M059J (cell line): ENCODE results near the gene SIK2. TPM values are rescaled to one million over a fixed set of nuclear protein-coding genes. Genes with fewer than 3 reads are reported as not detected.
"Not testable (repeated sequence)": the region's sequence is repeated elsewhere in the genome, so short reads cannot be mapped to it uniquely, and the experiment has no call there.

Experiments used
- DNase-seq: peaks from one replicate; pipeline ENCODE4 v3.0.0-alpha.2; 2012; ENCODE audit warnings: low read depth
- total RNA-seq: library from RNA; depleted of rRNA; stranded (reverse); fragments of >200 nt; shearing (Covaris generic); gene quantifications from 2 replicates; pipeline ENCODE4 v1.2.3, GENCODE V29; 2014

The SIK2 gene
- total RNA-seq, 1 experiment from 2014 or later: 19.4 TPM

DNA sequence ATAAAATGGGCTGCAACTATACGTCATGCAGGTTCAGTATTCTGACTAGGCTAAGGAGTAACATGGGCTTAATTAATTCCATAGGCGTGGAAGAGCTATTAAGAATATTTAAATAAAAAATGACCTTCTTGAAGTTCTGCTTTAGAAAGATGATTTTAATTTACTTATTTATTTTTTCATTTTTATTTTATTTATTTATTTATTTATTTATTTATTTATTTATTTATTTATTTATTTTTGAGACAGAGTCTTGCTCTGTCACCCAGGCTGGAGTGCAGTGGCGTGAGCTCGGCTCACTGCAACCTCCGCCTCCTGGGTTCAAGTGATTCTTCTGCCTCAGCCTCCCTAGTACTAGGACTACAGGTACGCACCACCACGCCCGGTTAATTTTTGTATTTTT, 55.7 kb downstream of the SIK2 start:
- DNase-seq: not testable (repeated sequence)

DNA sequence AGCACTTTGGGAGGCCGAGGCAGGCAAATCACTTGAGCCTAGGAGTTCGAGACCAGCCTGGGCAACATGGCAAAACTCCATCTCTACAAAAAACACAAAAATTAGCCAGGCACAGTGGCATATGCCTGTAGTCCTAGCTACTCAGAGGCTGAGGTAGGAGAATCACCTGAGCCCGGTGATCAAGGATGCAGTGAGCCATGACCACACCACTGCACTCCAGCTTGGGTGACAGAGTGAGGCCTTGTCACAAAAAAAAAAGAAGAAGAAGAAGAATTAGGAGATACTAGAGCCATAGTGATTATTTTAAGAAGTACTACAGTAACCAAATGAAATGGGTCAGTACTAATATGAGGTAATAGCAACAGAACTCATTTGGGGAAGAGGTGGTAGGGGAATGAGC, 56.2 kb downstream of the SIK2 start:
- not testable (repeated sequence) for DNase-seq

DNA sequence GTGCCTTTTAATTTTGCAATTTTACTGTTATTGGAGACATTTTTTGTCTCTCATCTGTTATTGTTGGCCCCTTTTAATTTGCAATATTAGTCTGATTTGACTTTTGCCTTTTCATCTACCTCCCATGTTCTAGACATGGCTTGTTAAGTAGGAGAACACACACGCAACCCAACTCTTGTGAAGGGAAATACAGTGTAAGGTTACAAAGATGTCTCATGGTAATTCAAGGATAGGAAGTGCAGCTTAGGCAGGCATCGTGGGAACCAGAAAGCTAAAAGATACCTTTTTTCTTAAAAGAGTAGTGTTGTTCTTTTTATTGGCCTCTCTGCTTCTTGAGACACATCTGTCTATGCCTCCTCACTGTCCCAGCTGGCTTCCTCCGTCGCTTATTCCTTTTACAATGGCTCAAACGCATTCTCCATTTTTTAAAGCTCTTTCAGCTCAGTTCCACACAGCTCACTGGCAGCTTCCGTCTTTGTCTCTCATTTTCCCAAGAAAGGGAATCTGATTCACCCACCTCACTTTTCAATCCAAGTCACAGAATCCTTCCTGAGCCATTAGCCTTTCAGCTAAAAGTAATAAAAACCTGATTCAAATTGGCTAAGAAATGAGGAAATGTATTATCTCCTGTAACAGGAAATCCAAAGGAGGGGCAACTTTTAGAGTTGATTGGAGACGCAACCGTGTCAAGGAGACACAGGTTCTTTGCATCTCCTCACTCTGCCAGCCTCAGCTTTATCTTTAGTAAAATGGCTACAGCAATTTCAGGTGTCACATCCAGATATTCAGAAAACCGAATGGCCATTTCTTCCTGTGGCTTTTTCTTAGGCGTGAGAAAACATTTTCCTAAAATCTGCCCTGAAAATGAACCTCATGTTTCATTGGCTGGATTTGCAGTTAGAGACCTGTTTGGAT, 57.2 kb downstream of the SIK2 start:
- no peak for DNase-seq

DNA sequence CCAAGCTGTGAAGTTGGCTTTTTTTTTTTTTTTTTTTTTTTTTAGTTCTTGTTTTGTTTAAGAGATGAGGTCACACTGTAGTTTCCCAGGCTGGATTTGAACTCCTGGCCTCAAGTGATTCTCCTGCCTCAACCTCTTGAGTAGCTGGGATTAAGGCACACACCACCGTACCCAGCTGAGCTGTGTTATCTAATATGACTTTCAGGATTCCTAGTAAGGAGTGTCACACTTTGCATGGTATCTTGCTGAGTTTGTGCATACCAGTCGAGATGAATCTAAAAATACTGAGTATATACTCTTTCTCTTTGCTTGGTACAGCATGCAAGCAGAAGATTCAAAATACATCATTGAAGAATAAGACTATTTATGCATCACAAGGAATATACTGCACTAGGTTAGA, 58.6 kb downstream of the SIK2 start:
- no peak for DNase-seq

DNA sequence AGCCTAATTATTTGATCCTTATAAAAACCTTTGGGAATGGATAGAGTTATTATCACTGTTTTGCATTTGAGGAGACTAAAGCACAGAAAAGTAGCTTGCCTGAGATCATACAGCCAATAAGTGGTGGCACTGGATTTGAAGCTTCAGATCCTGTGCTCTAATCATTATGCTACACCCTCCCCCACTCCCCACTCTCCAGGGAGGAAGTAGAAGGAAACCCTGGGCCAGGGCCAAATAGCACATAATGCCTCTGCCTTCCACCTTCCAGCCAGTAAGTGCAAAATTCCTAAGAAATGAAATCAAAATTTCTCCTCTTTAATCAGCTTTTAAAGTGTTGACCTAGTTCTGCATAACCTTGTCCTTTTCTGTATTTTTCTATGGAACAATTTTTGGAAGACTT, 61.6 kb downstream of the SIK2 start:
- DNase-seq: peak; percentile 31

DNA sequence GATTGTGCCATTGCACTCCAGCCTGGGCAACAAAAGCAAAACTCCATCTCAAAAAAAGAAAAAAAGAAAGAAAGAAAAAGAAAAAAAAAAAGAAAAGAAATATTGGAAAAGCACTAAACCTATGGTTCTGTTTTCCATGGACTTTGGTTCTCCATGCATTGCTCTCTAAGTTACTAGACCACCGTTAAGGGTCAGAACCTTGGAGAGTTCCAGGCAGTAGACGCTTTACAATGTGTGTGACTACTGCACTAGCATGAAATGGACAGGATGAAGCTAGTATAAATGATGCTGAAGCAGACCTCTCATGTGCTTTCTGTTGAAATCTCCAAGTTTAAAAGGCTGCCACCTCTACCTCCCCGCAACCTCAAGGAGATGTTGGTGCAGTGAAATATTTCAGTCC, 63.5 kb downstream of the SIK2 start:
- DNase-seq: peak; percentile 41

DNA sequence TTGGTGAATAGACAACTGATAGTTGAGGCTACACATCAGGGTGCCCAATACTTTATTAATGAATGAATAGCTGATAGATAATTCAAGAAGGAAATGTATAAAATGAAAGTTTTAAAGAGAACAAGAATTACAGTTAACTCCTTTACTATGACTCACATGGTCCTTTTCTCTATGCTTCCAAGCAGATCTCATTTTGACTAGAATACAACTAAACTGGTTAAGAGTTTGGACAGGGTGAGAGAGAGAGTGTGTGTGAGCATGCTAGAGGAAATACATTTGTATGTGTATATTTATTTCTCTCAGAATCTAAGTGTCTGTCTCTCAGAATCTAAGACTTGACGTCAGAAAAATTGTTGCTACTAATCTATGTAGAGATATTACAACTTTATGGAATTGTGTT, 66.7 kb downstream of the SIK2 start:
- DNase-seq: no peak

DNA sequence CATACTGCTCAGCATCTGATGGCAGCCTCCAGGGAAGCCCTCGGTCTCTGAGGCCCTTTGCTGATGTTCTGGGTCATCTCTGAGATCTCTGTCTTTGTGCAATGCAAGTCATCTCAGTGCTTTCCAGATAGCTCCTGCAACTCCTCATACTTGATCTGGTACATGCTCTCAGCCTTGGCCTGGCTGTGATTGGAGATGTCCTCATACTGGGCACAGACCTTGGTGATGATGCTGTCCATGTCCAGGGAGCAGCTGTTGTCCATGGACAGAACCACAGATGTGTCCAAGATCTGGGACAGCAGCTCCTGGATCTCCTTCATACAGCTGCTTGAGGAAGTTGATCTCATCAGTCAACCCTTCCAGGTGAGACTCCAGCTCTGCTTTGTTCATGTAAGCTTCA, 69.1 kb downstream of the SIK2 start:
- DNase-seq: no peak

DNA sequence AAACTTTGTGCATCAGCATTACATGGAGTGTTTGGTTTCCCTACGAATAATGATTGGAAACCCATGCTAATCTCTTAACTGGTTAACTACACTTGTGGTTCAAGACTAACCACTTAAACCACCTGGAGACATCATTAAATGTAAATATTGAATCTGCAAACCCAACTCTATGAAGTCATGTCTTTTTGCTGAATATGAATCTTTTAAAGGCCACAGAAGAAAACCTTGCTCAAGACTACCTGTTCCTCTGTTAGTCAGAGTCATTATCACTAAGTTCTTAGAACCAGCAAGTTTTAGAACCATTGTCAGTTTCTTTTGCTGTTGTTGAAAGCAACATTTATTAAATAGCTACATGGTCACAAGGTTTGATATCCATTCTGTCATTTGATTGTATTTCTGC, 70.7 kb downstream of the SIK2 start:
- DNase-seq: no peak

DNA sequence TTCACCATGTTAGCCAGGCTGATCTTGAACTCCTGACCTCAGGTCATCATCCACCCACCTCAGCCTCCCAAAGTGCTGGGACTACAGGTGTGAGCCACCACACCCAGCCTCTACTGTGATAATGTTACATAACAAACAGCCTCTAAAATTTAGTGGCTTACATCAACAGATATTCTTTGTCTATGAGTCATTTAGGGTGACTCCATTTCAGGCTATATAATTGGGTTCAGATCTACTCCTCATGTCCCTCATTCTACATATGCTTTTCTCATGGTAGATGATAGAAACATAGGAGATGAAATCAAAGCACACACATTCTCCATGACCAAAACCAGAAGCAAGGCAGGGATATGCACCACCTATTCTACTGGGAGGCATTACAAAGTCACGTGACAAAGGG, 72.7 kb downstream of the SIK2 start:
- peak; percentile 21 for DNase-seq

DNA sequence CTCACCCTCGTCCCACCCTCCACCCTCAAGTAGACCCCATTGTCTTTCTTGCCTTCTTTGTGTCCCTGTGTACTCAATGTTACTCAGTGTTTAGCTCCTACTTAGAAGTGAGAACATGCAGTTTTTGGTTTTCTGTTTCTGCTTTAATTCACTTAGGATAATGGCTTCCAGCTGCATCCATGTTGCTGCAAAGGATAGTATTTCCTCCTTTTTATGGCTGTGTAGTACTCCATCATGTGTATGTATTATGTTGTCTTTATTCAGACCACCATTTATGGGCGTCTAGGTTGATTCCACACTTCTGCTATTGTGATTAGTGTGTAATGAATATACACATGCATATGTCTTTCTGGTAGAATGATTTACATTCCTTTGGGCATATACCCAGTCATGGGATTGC, 73.6 kb downstream of the SIK2 start:
- no peak for DNase-seq

DNA sequence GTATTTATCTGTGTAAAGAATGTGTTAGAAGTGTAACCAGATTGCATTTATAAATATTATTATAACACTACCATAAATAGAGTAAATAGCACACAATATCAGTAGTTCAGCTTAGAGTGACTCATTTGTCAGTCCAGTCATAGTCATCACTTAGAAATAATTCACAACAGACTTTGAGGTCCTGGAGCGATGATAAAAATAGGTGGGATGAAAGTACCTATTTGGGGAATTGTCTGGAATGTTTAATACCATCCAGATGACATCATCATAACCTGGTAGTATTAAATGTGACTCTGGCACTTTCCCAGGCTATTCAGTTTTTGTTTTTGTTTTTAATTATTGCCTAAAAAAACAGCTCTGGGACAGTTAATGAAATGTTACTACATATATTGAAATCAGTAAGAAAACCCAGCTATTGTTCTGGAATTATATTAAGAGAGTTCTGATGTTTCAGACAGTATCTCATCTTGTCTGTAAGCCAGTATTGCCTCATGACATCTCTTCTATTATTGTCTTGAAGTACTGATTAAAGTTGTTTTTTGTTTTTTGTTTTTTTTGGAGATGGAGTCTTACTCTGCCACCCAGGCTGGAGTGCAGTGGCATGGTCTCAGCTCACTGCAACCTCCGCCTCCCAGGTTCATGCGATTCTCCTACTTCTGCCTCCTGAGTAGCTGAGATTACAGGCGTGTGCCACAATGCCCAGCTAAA, 74.8 kb downstream of the SIK2 start:
- DNase-seq: peak; percentile 73

DNA sequence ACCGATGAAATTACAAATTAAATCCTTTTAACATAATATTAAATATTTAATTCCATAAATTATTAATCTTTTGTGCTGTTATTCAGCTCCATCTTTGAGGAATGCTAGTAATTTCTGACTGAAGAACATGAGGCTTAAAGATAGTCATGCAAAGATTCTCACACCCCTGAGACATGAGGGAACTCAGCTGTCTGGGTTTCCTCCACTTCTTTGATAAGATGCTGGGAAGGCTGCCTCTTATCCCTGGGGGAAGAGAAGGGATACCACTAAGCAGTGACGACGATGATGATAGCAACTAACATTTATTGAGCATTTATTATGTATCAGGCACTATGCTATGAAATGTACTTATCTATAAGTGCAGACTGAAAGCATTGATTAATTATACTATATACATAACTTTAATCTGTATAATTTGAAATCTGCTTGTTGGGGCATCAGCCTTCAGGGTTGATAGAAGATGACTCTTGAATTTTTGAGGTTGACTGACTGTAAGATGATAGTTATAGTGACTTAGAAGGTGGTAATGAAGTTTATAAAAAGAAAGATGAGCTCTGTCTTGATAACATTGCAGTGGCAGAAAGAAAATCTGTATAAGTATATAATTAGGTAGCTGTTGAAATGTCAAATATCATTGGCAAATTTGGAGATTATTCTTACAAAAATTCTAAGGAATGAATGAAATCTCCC, 78.4 kb downstream of the SIK2 start:
- DNase-seq: no peak

DNA sequence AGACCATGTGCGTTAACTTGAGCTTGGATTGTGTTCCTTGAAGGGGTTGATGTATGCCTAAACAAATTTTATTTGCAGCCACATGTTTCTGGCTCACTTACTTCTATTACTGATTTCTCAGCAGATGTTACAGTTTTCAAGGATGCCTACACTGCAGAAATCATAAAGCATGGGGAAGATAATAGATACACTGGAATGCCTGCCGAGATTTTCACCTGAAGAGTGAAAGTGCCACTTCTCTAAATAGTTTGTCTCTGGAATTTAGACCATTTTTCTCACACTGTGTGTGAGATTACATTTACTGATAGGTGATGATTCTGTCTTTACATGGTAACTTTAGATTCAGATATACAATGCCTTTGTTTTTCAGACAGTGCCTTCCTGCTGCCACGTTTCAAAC, 81.6 kb downstream of the SIK2 start:
- no peak for DNase-seq

DNA sequence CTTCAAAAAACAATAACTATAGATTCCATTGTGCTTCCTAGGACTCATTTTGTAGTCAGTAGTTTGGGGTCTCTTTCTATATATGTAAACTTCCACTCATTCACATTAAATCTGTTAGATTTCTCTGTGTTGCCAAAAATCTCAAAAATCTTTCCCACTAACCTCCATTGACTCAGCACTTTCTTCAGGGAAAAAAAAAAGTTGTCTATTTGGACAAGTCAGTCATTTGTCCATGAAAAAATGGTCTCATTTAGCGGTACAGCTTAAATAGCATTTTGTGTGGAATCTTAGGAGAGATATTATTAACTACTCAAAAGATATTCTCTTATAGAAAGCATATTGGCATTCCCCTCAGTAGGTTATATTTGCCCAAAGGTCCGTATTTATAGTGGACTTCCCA, 82.0 kb downstream of the SIK2 start:
- no peak for DNase-seq

DNA sequence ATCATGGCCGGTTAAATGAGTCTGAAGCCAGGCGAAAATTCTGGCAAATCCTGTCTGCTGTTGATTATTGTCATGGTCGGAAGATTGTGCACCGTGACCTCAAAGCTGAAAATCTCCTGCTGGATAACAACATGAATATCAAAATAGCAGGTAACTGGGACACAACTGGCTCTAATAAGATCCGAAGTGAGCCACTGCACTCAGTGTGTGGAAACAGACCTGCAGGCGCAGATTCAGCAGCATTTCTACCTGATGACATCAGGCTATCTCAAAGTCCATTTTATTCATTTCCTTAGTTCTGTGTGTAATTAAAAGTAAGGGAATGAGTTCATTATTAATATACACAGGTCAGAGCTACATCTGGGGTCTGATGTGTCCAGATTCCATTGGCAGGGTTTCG, 85.8 kb downstream of the SIK2 start:
- peak; percentile 17 for DNase-seq

DNA sequence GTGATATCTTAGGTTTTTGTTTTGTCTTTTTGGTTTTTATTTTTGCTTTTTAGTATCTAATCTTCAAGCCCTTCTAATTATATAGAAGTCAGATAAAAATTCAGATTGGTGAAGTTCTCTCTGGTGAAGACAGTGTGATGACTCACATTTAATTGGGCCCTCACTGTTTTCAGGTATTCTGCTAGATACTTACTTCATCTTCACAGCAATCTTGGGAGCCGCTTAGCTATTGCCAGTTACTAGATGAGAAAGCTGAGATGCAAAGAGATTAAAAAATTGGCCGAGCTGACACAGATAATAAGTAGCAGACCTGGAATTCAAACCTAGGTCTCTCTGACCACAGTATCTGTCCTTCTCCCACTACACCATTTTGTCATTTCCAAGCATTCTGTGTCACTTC, 88.9 kb downstream of the SIK2 start:
- peak; percentile 29 for DNase-seq

DNA sequence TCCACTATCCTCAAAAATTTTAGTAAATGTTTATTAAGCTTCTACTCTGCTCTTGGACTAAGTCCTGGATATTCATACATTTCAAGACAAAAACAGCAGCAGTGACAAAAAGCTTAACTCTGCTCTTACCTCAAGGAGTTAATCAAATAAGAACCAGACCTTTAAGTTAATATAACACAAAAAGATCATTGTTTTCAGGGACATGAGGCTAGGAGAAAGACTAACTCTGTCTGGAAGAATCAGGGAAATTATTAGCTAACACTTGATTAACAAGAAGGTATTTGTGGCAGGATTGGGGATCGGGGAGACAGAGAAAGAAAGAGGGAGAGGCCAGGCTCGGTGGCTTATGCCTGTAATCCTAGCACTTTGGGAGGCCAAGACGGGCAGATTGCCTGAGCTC, 89.5 kb downstream of the SIK2 start:
- no peak for DNase-seq

DNA sequence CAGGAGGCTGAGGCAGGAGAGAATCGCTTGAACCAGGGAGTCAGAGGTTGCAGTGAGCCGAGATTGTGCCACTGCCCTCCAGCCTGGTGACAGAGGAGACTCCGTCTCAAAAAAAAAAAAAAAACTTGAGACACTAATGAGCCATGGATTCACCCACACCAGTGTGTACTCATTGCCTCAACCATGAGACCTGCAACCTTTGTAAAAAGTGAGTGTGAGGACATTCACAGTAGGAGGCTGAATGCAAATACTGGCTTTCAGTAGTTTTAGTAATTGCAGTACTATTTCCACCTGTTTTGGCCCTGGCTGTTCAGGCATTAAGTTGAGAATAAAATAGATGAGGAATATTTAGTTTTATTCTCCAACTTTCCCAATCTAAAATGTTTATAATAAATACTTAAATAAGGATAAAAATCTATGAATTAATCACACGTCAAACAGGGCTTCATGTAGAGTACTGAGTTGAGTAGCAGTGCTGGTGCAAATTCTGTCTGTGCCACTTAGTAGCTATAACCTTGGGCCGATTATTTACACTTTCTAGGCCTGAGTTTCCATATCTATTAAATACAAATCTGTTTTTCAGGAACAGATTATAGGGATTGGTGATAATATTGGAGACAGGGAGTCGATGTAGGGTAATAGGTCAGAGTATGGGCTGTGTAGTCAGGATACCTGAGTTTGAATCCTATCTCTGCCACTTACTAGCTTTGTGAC, 91.1 kb downstream of the SIK2 start:
- DNase-seq: no peak

DNA sequence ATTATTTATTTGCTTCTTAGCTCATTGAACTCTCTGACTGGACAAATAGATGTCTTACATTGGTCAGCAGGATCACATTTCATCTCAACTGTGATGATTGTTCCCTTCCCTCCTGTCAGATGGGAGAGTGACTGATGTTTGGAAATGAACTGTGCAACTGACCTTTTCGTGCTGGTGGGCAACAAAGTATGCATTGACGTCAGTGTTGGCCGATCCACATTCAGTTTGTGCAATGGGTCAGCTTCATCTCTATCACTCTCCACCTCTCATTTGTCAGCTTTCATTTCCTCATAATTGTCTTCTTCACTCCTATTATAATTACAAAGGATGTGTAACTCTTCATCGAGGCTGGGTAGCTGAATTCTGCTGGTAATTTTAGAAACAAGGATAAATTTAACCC, 92.6 kb downstream of the SIK2 start:
- peak; percentile 77 for DNase-seq

DNA sequence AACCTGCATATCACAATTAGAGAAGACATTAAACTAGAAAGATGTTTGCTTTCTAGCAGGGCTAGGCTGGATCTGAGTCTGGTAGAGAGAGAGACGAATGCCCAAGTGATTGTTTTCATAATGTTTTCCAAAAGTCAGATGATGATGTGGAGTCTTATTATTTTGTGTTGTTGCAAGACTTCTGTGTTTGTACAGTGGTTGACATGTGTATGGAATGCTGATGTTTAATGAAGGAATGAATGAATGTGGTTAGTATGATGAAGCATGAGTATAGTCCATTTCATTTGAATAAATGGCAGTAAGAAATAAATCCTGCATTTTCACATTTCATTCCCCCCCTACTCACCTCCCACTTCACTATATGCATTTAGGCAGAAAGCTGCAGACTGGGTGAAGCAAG, 94.3 kb downstream of the SIK2 start:
- DNase-seq: peak; percentile 9

DNA sequence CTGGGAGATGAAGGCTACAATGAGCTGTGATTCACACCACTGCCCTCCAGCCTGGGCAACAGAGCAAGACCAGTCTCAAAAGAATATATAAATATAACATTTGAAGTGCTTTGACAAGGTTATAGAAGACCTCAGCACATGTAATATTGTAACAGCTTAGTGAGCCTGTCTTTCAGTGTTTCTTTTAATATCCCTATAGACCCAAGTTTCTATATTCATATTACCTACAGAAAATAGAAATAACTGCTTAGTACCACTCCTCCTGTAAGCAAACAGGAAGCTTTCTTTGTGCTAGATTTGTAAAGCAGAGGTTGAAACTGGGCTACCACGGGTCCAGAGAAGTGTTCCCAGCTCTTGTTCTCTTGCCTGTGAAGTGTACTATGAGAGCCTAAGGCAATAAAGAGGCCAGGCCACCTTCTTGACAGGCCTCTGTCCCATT, 95.7 kb downstream of the SIK2 start:
- no peak for DNase-seq
